OCI-LY7 (cell line): ENCODE data around the gene RHNO1. TPM values are rescaled to one million over a fixed set of nuclear protein-coding genes. Genes with fewer than 3 reads are reported as not detected.
A peak's percentile ranks its signal among the peaks of the same experiment; 100 is the strongest.
"Not testable (repeated sequence)": the region's sequence is repeated elsewhere in the genome, so short reads cannot be mapped to it uniquely, and the experiment has no call there.

Experiments used
- BruUV-seq: library from RNA; stranded (reverse); fragments of 400-500 nt; replicated peaks from 2 replicates; lab custom pipeline; 2021; lab: Mats Ljungman, UMichigan
- CTCF ChIA-PET: fragments of 300-600 bp; sonication (Branson Sonifier 250); formaldehyde crosslinking; loops from one replicate; lab custom pipeline; 2022; ENCODE audit warnings: antibody characterized with exemption; ENCODE audit not compliant: unreplicated experiment; lab: Charles Lee
- POLR2A ChIA-PET: fragments of 300-600 bp; sonication (Branson Sonifier 250); formaldehyde crosslinking; loops from one replicate; lab custom pipeline; 2022; ENCODE audit warnings: antibody characterized with exemption; lab: Charles Lee
- DNase-seq: peaks from one replicate; pipeline ENCODE4 v3.0.0-alpha.2; 2015; ENCODE audit warnings: low spot score
- H2AFZ ChIP-seq: fragments of 200-600 bp; sonication (generic), shearing (Covaris generic); 2 replicates; pipeline ENCODE4 v1.6.1; 2014; ENCODE audit warnings: mild to moderate bottlenecking, antibody characterized with exemption, low read length, moderate library complexity
- H3K27ac ChIP-seq: fragments of 200-600 bp; sonication (generic); 2 replicates; pipeline ENCODE4 v1.5.1; 2014; ENCODE audit warnings: mixed run types, low read depth, mild to moderate bottlenecking, moderate library complexity, low read length, inconsistent platforms; ENCODE audit not compliant: poor library complexity, severe bottlenecking
- H3K36me3 ChIP-seq: fragments of 200-600 bp; sonication (generic); 2 replicates; pipeline ENCODE4 v1.6.1; 2014; ENCODE audit warnings: mild to moderate bottlenecking, antibody characterized with exemption, low read length, moderate library complexity, mixed read lengths; ENCODE audit not compliant: insufficient read depth
- H3K4me1 ChIP-seq: fragments of 200-600 bp; sonication (generic); 2 replicates; pipeline ENCODE4 v1.5.1; 2014; ENCODE audit warnings: mild to moderate bottlenecking, low read length; ENCODE audit not compliant: insufficient read depth, poor library complexity, severe bottlenecking
- H3K4me2 ChIP-seq: fragments of 200-600 bp; sonication (generic); 2 replicates; pipeline ENCODE4 v1.6.1; 2014; ENCODE audit warnings: mild to moderate bottlenecking, low read length
- H3K4me3 ChIP-seq: fragments of 200-600 bp; sonication (generic); 2 replicates; pipeline ENCODE4 v1.5.1; 2014; ENCODE audit warnings: mild to moderate bottlenecking, low read depth, low read length; ENCODE audit not compliant: poor library complexity, severe bottlenecking
- H3K79me2 ChIP-seq: fragments of 200-600 bp; sonication (generic); 2 replicates; pipeline ENCODE4 v1.6.1; 2016; ENCODE audit warnings: low read depth, mild to moderate bottlenecking, low read length, moderate library complexity, mixed read lengths; ENCODE audit not compliant: insufficient read depth
- H3K9me2 ChIP-seq: fragments of 200-600 bp; sonication (generic); 2 replicates; pipeline ENCODE4 v1.6.1; 2016; ENCODE audit warnings: mild to moderate bottlenecking, low read length, mixed read lengths; ENCODE audit not compliant: insufficient read depth
- H3K9me3 ChIP-seq: fragments of 200-600 bp; sonication (generic); 2 replicates; pipeline ENCODE4 v1.6.1; 2014; ENCODE audit warnings: mild to moderate bottlenecking, mixed run types, low read length, mixed read lengths
- H4K20me1 ChIP-seq: fragments of 200-600 bp; sonication (generic); 2 replicates; pipeline ENCODE4 v1.6.1; 2014; ENCODE audit warnings: mild to moderate bottlenecking, antibody characterized with exemption, low read length, moderate library complexity, mixed read lengths; ENCODE audit not compliant: insufficient read depth
- EZH2phosphoT487 ChIP-seq: fragments of 200-600 bp; sonication (generic); IDR thresholded peaks from 2 replicates; pipeline ENCODE4 v1.6.1; 2018; ENCODE audit warnings: low read depth, borderline replicate concordance, mild to moderate bottlenecking, mixed run types, antibody characterized with exemption, low read length, moderate library complexity, mixed read lengths
- intact Hi-C: fragments of 100-400 bp; cut with micrococcal nuclease; formaldehyde crosslinking; loops from one replicate; pipeline ENCODE4 v1.10.0; 2022; ENCODE audit not compliant: unreplicated experiment
- total RNA-seq, 2 experiments: library from RNA; depleted of rRNA in 1 of 2; stranded (reverse); fragments of >200 nt in 1 of 2; shearing (Covaris generic) in 1 of 2; gene quantifications; 2 replicates each; pipeline ENCODE4 v1.2.3, GENCODE V29; 2014 to 2022
- TF ChIP-seq, protein P1 (sequence below): fragments of 200-600 bp; sonication (generic); conservative IDR thresholded peaks from 2 replicates; pipeline ENCODE4 v1.5.1; 2014; ENCODE audit warnings: mild to moderate bottlenecking, antibody characterized with exemption, low read length, moderate library complexity, mixed read lengths

RHNO1 gene
- total RNA-seq, 2 experiments from 2014 or later, result 48.3 to 69.8 TPM

DNA sequence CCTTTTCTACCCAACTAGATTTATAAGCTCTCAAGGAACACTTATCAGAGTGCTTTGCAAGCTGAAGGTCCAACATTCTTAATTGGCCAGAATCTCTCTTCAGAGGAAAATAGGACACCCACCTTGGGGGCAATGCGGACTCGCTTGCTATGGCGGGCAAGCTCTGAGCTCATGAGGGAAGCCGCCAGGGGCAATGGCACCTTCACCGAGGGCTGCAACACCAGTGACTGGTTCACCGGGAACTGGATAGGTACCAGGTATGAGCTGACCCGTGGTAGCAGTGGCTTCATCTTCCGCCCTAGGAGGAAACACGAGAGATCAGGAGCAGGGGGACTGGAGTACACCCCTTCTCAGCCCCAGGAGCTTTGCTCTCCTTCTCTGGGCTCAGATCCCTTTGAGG lies 12.8 kb upstream of the RHNO1 start:
- no TSS peak for BruUV-seq
- TF ChIP-seq EZH2phosphoT487, result no peak
- TF ChIP-seq, protein P1, sequence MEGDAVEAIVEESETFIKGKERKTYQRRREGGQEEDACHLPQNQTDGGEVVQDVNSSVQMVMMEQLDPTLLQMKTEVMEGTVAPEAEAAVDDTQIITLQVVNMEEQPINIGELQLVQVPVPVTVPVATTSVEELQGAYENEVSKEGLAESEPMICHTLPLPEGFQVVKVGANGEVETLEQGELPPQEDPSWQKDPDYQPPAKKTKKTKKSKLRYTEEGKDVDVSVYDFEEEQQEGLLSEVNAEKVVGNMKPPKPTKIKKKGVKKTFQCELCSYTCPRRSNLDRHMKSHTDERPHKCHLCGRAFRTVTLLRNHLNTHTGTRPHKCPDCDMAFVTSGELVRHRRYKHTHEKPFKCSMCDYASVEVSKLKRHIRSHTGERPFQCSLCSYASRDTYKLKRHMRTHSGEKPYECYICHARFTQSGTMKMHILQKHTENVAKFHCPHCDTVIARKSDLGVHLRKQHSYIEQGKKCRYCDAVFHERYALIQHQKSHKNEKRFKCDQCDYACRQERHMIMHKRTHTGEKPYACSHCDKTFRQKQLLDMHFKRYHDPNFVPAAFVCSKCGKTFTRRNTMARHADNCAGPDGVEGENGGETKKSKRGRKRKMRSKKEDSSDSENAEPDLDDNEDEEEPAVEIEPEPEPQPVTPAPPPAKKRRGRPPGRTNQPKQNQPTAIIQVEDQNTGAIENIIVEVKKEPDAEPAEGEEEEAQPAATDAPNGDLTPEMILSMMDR, result no peak
- ChIA-PET CTCF (no interaction called here), POLR2A (interaction anchor here (1.1 to 1.4 kb wide), 2 partner anchors 11 to 13 kb away, joined by 4 to 5 read pairs; partner anchors contain the start of genes FOXM1 and RHNO1)
- H2AFZ ChIP-seq, result no peak overlapping the region
- no peaks in the 10 kb centered on the region for H3K79me2 ChIP-seq
- peaks cover 96% of the 10 kb centered on the region for H3K36me3 ChIP-seq
- H3K9me2 ChIP-seq, result no peaks in the 10 kb centered on the region
- no peaks in the 10 kb centered on the region for H3K9me3 ChIP-seq
- DNase-seq, result no peak
- H3K27ac ChIP-seq, result no peak overlapping the region
- H3K4me2 ChIP-seq, result no peak overlapping the region
- no peaks in the 10 kb centered on the region for H4K20me1 ChIP-seq
- intact Hi-C loops, result no loop called here
- no peak overlapping the region for H3K4me3 ChIP-seq
- no peaks in the 10 kb centered on the region for H3K4me1 ChIP-seq

DNA sequence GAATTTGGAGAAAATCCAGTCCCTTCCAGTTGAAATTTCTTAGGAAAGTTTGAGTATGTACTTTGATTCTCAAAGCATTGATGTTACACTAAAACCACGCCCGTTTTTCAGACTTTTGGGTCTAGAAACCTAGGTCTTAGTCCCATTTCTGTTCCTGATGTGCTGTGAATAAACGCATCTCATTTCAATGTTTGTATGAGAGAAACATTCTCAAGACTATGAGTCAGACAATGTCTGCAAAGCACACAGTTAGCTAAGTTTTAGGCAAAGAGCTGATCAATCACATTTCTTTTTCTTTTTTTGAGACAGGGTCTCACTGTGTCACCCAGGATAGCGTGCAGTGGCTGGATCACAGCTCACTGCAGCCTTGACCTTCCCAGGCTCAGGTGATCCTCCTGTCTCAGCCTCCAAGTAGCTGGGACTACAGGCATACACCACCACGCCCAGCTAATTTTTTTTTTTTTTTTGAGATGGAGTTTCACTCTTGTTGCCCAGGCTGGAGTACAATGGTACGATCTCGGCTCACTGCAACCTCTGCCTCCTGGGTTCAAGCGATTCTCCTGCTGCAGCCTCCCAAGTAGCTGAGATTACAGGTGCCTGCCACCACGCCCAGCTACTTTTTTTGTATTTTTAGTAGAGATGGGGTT lies 7.9 kb upstream of the RHNO1 start:
- CTCF ChIA-PET, result not testable (repeated sequence)

DNA sequence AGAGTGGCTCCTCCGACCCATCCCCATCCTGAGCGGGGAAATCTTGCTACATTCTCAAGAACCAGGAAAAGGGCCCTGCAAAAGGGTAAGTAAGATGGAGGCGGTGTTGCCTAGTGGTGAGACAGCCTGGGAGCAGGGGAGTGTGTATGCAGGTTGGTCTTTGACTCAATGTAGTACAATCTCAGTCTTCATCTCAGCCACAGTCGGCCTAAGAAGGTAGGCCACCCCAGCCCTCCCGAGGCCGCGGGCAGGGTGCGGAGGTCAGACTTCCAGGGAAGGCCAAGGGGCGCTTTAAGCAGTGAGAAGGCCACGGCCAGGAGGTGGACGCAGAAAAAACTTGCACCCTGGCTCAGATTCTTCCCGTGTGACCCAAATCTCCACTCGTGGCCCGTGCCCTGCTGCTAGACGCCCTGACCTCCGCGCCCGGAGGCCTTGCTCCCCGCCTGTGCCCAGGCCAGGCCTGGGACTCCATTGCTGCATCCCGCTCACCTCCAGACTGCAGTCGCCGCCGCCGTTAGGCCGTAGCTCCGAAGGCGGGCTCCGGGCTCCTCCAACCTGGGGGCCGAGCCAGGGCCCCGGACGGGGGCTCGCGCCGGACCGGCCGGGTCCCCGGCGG lies 484 bp upstream of the RHNO1 start:
- H2AFZ ChIP-seq, result peak overlapping the region; percentile 51; the same call in 1 of the 2 replicates
- BruUV-seq, result no TSS peak
- H4K20me1 ChIP-seq, result no peaks in the 10 kb centered on the region
- peaks cover 64% of the 10 kb centered on the region for H3K36me3 ChIP-seq
- H3K4me3 ChIP-seq, result peak overlapping the region; percentile 76
- DNase-seq, result peak; percentile 54
- H3K4me1 ChIP-seq, result peaks cover 29% of the 10 kb centered on the region
- ChIA-PET POLR2A (interaction anchor here (1.0 kb wide), 1 partner anchor 13 kb away, joined by 5 read pairs; no protein-coding TSS in a partner anchor), CTCF (no interaction called here)
- TF ChIP-seq EZH2phosphoT487, result no peak
- TF ChIP-seq, protein P1, result 0 out of 2 replicates have a peak, but pooled peaks have one; percentile 20
- H3K9me2 ChIP-seq, result no peaks in the 10 kb centered on the region
- intact Hi-C loops, result loop anchor here (2.0 kb wide), 1 partner anchor 64 kb away; the partner anchor contains the start of gene ITFG2
- H3K4me2 ChIP-seq, result peak overlapping the region; percentile 96
- H3K9me3 ChIP-seq, result no peaks in the 10 kb centered on the region
- H3K27ac ChIP-seq, result peak overlapping the region; percentile 76
- peaks cover 88% of the 10 kb centered on the region for H3K79me2 ChIP-seq

More for the DNA sequence above, 7.9 kb upstream of the RHNO1 start:
- H4K20me1 ChIP-seq, H3K9me3 ChIP-seq, DNase-seq, H3K27ac ChIP-seq, H3K9me2 ChIP-seq, H3K4me3 ChIP-seq, H3K4me2 ChIP-seq, H2AFZ ChIP-seq, BruUV-seq, H3K4me1 ChIP-seq, intact Hi-C loops: not testable (repeated sequence)
- peaks cover 95% of the 10 kb centered on the region for H3K36me3 ChIP-seq
- POLR2A ChIA-PET, result interaction anchor here (0.7 kb wide), 1 partner anchor 1795 kb away, joined by 3 read pairs; no protein-coding TSS in a partner anchor
- peaks cover 33% of the 10 kb centered on the region for H3K79me2 ChIP-seq
